Stomach (tissue), 19 donors: ENCODE measurements around the gene APCDD1. TPM values are rescaled to one million over a fixed set of nuclear protein-coding genes. Genes with fewer than 3 reads are reported as not detected.
A peak's percentile ranks its signal among the peaks of the same experiment; 100 is the strongest.

ENCODE experiments used
- DNase-seq, 2 donors: peaks; one replicate each; pipeline versions ENCODE4 v3.0.0 to v3.0.0-alpha.2; 2013 to 2019
- H3K27ac ChIP-seq, 5 donors: fragments of 200-600 bp in 4 of 5; sonication (generic) in 4 of 5; one replicate each; pipeline ENCODE4 v1.5.1; 2013 to 2019; ENCODE audit warnings: mild to moderate bottlenecking in 1 of 5, moderate library complexity in 1 of 5
- H3K27me3 ChIP-seq, 3 donors: fragments of 200-600 bp; sonication (generic); one replicate each; pipeline ENCODE4 v1.5.1; 2017 to 2019; ENCODE audit warnings: mixed run types in 1 of 3
- H3K36me3 ChIP-seq, 4 donors: fragments of 200-600 bp; sonication (generic); 1 replicate in 3 of 4; 2 replicates in 1 of 4; pipeline ENCODE4 v1.5.1; 2016 to 2019
- H3K4me1 ChIP-seq, 4 donors: fragments of 200-600 bp; sonication (generic); one replicate each; pipeline ENCODE4 v1.5.1; 2016 to 2019
- H3K4me3 ChIP-seq, 4 donors: fragments of 200-600 bp; sonication (generic) in 3 of 4; one replicate each; pipeline ENCODE4 v1.5.1; 2016 to 2019; ENCODE audit warnings: mild to moderate bottlenecking in 1 of 4
- H3K9me3 ChIP-seq, 4 donors: fragments of 200-600 bp; sonication (generic); one replicate each; pipeline ENCODE4 v1.5.1; 2016 to 2019
- CTCF ChIP-seq, 7 experiments: fragments of 450-650 bp in 4 of 7; fragments of 200-600 bp in 3 of 7; sonication (generic) in 3 of 7; IDR thresholded peaks; one replicate each; pipeline ENCODE4 v1.5.1; 2016 to 2019; ENCODE audit warnings: antibody characterized with exemption in 7 of 7, control low read depth in 2 of 7, mild to moderate bottlenecking in 1 of 7
- EP300 ChIP-seq: sonication (generic); formaldehyde crosslinking; IDR thresholded peaks from one replicate; pipeline ENCODE4 v1.6.1; 2017; ENCODE audit warnings: antibody characterized with exemption
- POLR2A ChIP-seq, 4 donors: fragments of 450-650 bp; IDR thresholded peaks; one replicate each; pipeline ENCODE4 v1.6.1; 2016; ENCODE audit warnings: antibody characterized with exemption in 4 of 4, control low read depth in 2 of 4, mild to moderate bottlenecking in 1 of 4, moderate library complexity in 1 of 4
- POLR2AphosphoS5 ChIP-seq, 3 donors: sonication (generic); formaldehyde crosslinking; IDR thresholded peaks; one replicate each; pipeline ENCODE4 v1.6.1; 2016; ENCODE audit warnings: antibody characterized with exemption in 3 of 3
- WGBS, 5 donors: extraction: QIAGEN DNeasy Blood & Tissue Kit in 3 of 5; methylation state at CpG; one replicate each; pipeline versions ENCODE4 v1.1.5 to v1.1.7; 2013 to 2018; 5-methylcytosine and 5-hydroxymethylcytosine counted together
- intact Hi-C: fragments of 100-400 bp; cut with DNase I; formaldehyde crosslinking; loops from one replicate; pipeline ENCODE4 v1.15.1; 2023; ENCODE audit warnings: low total_unique reads
- long read RNA-seq, 10 donors: transcript quantifications; one replicate each; lab custom pipeline, GENCODE V29; 2026
- polyA plus RNA-seq, 3 donors: library from polyadenylated mRNA; stranded (reverse); fragments of 200-250 nt; gene quantifications; one replicate each; pipeline ENCODE4 v1.2.3, GENCODE V29; 2013
- total RNA-seq, 5 donors: library from RNA; depleted of rRNA; stranded (reverse); fragments of >200 nt; gene quantifications; one replicate each; pipeline versions ENCODE4 v1.1.0 to v1.2.3, GENCODE V29; 2014 to 2016
- donor health status: healthy with polysubstance abuse.
- donor health status: Bipolar disorder and iron deficiency.
- donor health status: healthy.

APCDD1 gene
- total RNA-seq (100 to 1,000 TPM in 1 of 5 donors, 10 to 100 TPM in 4; 11.0 to 142 (median 27.4) TPM), polyA plus RNA-seq (10 to 100 TPM; 23.2 to 32.0 (median 24.3) TPM)
- long read RNA-seq, donor 1, partial matches to known transcripts: 0 of 2 reads
- long read RNA-seq, donor 1, other reads (novel, unspliced or antisense): 0 of 2 reads
- long read RNA-seq, donor 2, transcript APCDD1-201 (5 exons, 3,809 nt): major isoform, 5 of 5 reads
- long read RNA-seq, donor 2, partial matches to known transcripts: 0 of 5 reads
- long read RNA-seq, donor 2, other reads (novel, unspliced or antisense): 0 of 5 reads
- long read RNA-seq, donor 3, partial matches to known transcripts: 9 of 12 reads
- long read RNA-seq, donor 3, other reads (novel, unspliced or antisense): 0 of 12 reads
- long read RNA-seq, donor 4, partial matches to known transcripts: 0 of 1 reads
- long read RNA-seq, donor 4, other reads (novel, unspliced or antisense): 0 of 1 reads
- long read RNA-seq, donor 5, transcript APCDD1-201 (5 exons, 3,809 nt): major isoform, 7 of 7 reads
- long read RNA-seq, donor 5, partial matches to known transcripts: 0 of 7 reads
- long read RNA-seq, donor 5, other reads (novel, unspliced or antisense): 0 of 7 reads
- long read RNA-seq, donor 6, transcript APCDD1-201 (5 exons, 3,809 nt): major isoform, 17 of 17 reads
- long read RNA-seq, donor 6, partial matches to known transcripts: 0 of 17 reads
- long read RNA-seq, donor 6, other reads (novel, unspliced or antisense): 0 of 17 reads
- long read RNA-seq, donor 7, transcript APCDD1-201 (5 exons, 3,809 nt): major isoform, 10 of 11 reads
- long read RNA-seq, donor 7, partial matches to known transcripts: 0 of 11 reads
- long read RNA-seq, donor 7, other reads (novel, unspliced or antisense): 0 of 11 reads
- long read RNA-seq, donor 8, partial matches to known transcripts: 12 of 16 reads
- long read RNA-seq, donor 8, other reads (novel, unspliced or antisense): 0 of 16 reads
- long read RNA-seq, donor 9: 0 reads
- long read RNA-seq, donor 10, partial matches to known transcripts: 0 of 3 reads
- long read RNA-seq, donor 10, other reads (novel, unspliced or antisense): 0 of 3 reads

GRCh38 chr18:10453806-10454680 is at the start of gene APCDD1:
TSS of gene APCDD1 (plus strand) at chr18:10454635. CDS start at chr18:10454982, 347 bp downstream.
- peak; percentile 64 to 94 for DNase-seq
- H3K27me3 ChIP-seq: peaks cover 0 to 19% (median 16%) of the 10 kb centered on the region in 3 donors
- intact Hi-C loops: no loop called here
- peaks cover 9 to 49% (median 32%) of the 10 kb centered on the region in 4 donors for H3K4me1 ChIP-seq
- WGBS, 5 donors: 8 to 18% (median 12%) methylated on average over 29 to 62 of the region's 64 CpGs
- no peaks in the 10 kb centered on the region for H3K9me3 ChIP-seq
- no peaks in the 10 kb centered on the region for H3K36me3 ChIP-seq
- TF ChIP-seq POLR2AphosphoS5 (IDR thresholded peaks at IDR 0.05) (peak; percentile 57 to 75 (median 58)), POLR2A (IDR thresholded peaks at IDR 0.05) (no peak), EP300 (no peak)
- peak within 1 kb of the TSS; percentile 85 to 93 (median 90) for H3K27ac ChIP-seq
- peak within 1 kb of the TSS; percentile 73 to 83 (median 78) for H3K4me3 ChIP-seq

- intact Hi-C loops: no loop called here
- H3K27ac ChIP-seq: peak overlapping the region in 1 of 5 donors; percentile 17
- TF ChIP-seq EP300: no peak
- no peak for TF ChIP-seq POLR2AphosphoS5 (IDR thresholded peaks at IDR 0.05)
- TF ChIP-seq CTCF (IDR thresholded peaks at IDR 0.05): no peak
- no peak for TF ChIP-seq POLR2A (IDR thresholded peaks at IDR 0.05)
- H3K27me3 ChIP-seq: no peaks in the 10 kb centered on the region
- peaks cover 0 to 46% (median 18%) of the 10 kb centered on the region in 4 donors for H3K4me1 ChIP-seq
- H3K4me3 ChIP-seq: no peak overlapping the region
- H3K9me3 ChIP-seq: no peaks in the 10 kb centered on the region
- WGBS, 5 donors: 28 to 56% (median 40%) methylated on average over 10 of the region's 10 CpGs
- DNase-seq: peak in 1 of 2 donors; percentile 26
- no peaks in the 10 kb centered on the region for H3K36me3 ChIP-seq
Measured at GRCh38 chr18:10405014-10405493, 49.4 kb upstream of the APCDD1 start.

GRCh38 chr18:10405816-10406663 is 48.4 kb upstream of the APCDD1 start:
- WGBS, 5 donors: 37 to 61% (median 59%) methylated on average over 16 of the region's 16 CpGs
- H3K4me1 ChIP-seq: peaks cover 3 to 52% (median 21%) of the 10 kb centered on the region in 4 donors
- no peaks in the 10 kb centered on the region for H3K36me3 ChIP-seq
- DNase-seq: peak; percentile 65 to 72
- H3K9me3 ChIP-seq: no peaks in the 10 kb centered on the region
- intact Hi-C loops: no loop called here
- no peak overlapping the region for H3K4me3 ChIP-seq
- H3K27me3 ChIP-seq: no peaks in the 10 kb centered on the region
- TF ChIP-seq EP300: peak; percentile 13
- no peak for TF ChIP-seq CTCF (IDR thresholded peaks at IDR 0.05)
- no peak overlapping the region for H3K27ac ChIP-seq

- WGBS, 5 donors: 78 to 91% (median 90%) methylated on average over 7 of the region's 7 CpGs
- H3K4me3 ChIP-seq: no peak overlapping the region
- H3K4me1 ChIP-seq: peaks cover 5 to 52% (median 22%) of the 10 kb centered on the region in 4 donors
- no peaks in the 10 kb centered on the region for H3K36me3 ChIP-seq
- DNase-seq: no peak
- no peak overlapping the region for H3K27ac ChIP-seq
- no peak for TF ChIP-seq CTCF (IDR thresholded peaks at IDR 0.05)
- no peak for TF ChIP-seq POLR2A (IDR thresholded peaks at IDR 0.05)
- no peak for TF ChIP-seq EP300
- TF ChIP-seq POLR2AphosphoS5 (IDR thresholded peaks at IDR 0.05): no peak
- H3K27me3 ChIP-seq: no peaks in the 10 kb centered on the region
- intact Hi-C loops: no loop called here
- H3K9me3 ChIP-seq: no peaks in the 10 kb centered on the region
Measured at GRCh38 chr18:10408131-10408530, 46.3 kb upstream of the APCDD1 start.
